Activated CD8-positive, alpha-beta T cell treated with anti-CD3 and anti-CD28 coated beads, Interleukin-2, amount 10 ng/mL, durations not matched to agents 7 days and 5 days (primary cell): ENCODE data around the gene ARHGAP22. TPM values are rescaled to one million over a fixed set of nuclear protein-coding genes. Genes with fewer than 3 reads are reported as not detected.

Experiments used
- ATAC-seq: fragments of 150-1000 bp; cut with Tn5 transposase; one replicate; pipeline ENCODE4 v1.10.0; 2021; ENCODE audit warnings: moderate library complexity
- CTCF ChIA-PET: fragments of 350-600 bp; sonication (Branson Sonifier 250); formaldehyde crosslinking; loops from one replicate; lab custom pipeline; 2021; ENCODE audit warnings: antibody characterized with exemption; lab: Charles Lee
- POLR2A ChIA-PET: fragments of 350-600 bp; sonication (Branson Sonifier 250); formaldehyde crosslinking; loops from one replicate; lab custom pipeline; 2021; ENCODE audit warnings: antibody characterized with exemption; lab: Charles Lee
- DNase-seq: peaks from one replicate; pipeline ENCODE4 v3.0.0-alpha.2; 2020
- H3K27ac Mint-ChIP-seq: one replicate; pipeline ENCODE4 v1.8.0; 2021; ENCODE audit warnings: mild to moderate bottlenecking, mixed read lengths
- H3K27me3 Mint-ChIP-seq: one replicate; pipeline ENCODE4 v1.8.0; 2021; ENCODE audit warnings: low read depth, mixed read lengths
- H3K36me3 Mint-ChIP-seq: one replicate; pipeline ENCODE4 v1.8.0; 2021; ENCODE audit warnings: low read depth, mixed read lengths
- H3K4me1 Mint-ChIP-seq: one replicate; pipeline ENCODE4 v1.8.0; 2021; ENCODE audit warnings: low read depth, mixed read lengths
- H3K4me3 Mint-ChIP-seq: one replicate; pipeline ENCODE4 v1.8.0; 2021; ENCODE audit warnings: mild to moderate bottlenecking, mixed read lengths
- H3K9me3 Mint-ChIP-seq: one replicate; pipeline ENCODE4 v1.8.0; 2022; ENCODE audit warnings: mixed read lengths; ENCODE audit not compliant: insufficient read depth
- total RNA-seq, 2 experiments: library from RNA; stranded (reverse); gene quantifications; one replicate each; pipeline ENCODE4 v1.2.3, GENCODE V29; 2021

ARHGAP22 gene
- total RNA-seq, 2 experiments from 2014 or later = not detected

DNA sequence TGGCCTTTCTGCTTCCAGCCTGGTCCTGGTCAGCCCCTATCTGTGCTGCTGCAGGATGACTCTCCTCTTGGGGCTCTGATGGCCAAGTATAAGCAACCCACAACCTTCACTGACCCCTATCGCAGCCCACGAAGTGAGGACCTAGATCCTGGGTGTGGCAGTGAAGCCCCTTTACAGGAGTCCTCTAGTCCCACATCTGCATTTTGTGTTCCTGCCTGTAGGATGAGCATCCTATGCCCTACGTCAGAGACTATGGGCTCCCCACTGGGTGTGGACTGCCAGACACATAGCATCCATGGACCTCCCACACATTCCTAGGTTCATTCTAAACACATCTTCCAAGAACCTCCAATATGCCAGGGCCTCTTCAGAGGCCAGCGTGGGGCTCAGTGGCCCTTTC is 29.0 kb downstream of the ARHGAP22 start:
- no peaks in the 10 kb centered on the region for H3K9me3 Mint-ChIP-seq
- ATAC-seq = no peak
- H3K4me3 Mint-ChIP-seq = no peak overlapping the region
- no peaks in the 10 kb centered on the region for H3K4me1 Mint-ChIP-seq
- no peaks in the 10 kb centered on the region for H3K36me3 Mint-ChIP-seq
- no peak overlapping the region for H3K27ac Mint-ChIP-seq
- ChIA-PET CTCF (no interaction called here), POLR2A (no interaction called here)
- peaks cover 27% of the 10 kb centered on the region for H3K27me3 Mint-ChIP-seq
- no peak for DNase-seq

DNA sequence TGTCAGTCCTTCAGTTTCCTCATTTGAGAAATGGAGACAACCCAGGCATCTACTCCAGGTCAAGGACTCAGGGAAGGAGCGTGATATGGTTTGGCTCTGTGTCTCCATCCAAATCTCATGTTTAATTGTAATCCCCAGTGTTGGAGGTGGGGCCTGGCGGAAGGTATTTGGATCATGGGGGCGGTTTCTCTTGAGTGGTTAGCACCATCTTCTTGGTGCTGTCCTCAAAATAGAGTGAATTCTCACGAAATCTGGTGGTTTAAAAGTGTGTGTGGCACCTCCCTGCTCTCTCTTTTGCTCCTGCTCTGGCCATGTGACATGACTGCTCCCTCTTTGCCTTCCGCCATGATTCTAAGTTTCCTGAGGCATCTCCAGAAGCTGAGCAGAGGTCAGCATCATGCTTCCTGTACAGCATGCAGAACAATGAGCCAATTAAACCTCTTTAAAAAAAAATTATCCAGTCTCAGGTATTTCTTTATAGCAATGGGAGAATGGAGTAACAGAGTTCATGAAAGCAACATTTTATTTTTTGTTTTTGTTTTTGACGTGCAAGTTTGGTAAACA is 30.0 kb downstream of the ARHGAP22 start:
- Mint-ChIP-seq H3K27ac (no peak overlapping the region), H3K36me3 (no peaks in the 10 kb centered on the region), H3K4me1 (no peaks in the 10 kb centered on the region), H3K9me3 (no peaks in the 10 kb centered on the region), H3K27me3 (peaks cover 25% of the 10 kb centered on the region), H3K4me3 (no peak overlapping the region)
- DNase-seq = no peak
- ChIA-PET POLR2A (no interaction called here), CTCF (interaction anchor here (2.3 kb wide), 1 partner anchor 82 kb away, joined by 10 read pairs; no protein-coding TSS in a partner anchor)
- ATAC-seq = no peak

DNA sequence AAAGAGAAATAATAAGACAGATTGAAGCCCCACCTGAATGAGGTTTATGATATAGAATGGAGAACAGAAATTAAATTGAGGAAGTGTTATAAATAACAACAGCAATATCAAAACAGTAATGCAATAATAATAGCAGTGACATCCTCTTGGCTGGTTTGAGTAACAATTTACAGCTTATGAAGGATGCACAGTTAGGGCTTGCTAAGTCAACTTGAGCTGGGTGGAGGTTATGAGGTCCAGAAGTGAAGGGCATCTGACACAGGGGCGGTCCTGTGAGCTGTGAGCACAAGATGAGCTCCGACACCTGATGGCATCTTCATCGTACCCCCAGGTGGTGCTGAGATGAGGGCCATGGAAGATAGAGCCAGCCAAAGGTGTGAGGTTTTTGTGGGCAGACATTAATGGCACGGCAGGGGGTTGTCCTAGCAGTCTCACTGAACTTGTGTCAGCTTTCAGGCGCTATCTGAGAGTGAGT is 30.5 kb downstream of the ARHGAP22 start:
- Mint-ChIP-seq H3K4me1 (no peaks in the 10 kb centered on the region), H3K27ac (no peak overlapping the region), H3K36me3 (no peaks in the 10 kb centered on the region), H3K4me3 (no peak overlapping the region), H3K27me3 (peaks cover 20% of the 10 kb centered on the region), H3K9me3 (no peaks in the 10 kb centered on the region)
- ATAC-seq (no peak), DNase-seq (no peak)
- CTCF ChIA-PET = interaction anchor here (1.5 to 2.3 kb wide), 2 partner anchors 24 to 82 kb away, joined by 3 to 10 read pairs; no protein-coding TSS in a partner anchor
- POLR2A ChIA-PET = no interaction called here

DNA sequence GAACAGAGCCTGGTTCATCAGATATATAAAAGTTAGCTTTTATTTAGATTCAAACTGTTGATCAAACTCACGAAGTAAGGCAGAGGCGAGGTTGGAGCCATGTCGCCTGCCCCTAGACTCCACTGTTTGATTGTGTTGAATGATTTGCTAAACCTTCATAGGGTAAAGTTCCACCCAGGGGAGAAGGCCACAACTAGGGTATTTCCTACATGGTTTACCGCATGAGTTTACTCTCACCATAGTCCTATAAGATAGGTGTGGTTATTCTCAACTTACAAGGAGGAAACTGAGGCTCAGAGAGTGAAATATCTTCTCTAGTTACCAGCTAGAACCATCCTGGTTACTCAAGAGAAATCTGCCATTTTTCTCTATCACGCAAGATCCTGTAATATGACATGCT is 31.8 kb downstream of the ARHGAP22 start:
- ChIA-PET POLR2A (no interaction called here), CTCF (interaction anchor here (1.5 to 2.3 kb wide), 2 partner anchors 22 to 83 kb away, joined by 3 to 10 read pairs; no protein-coding TSS in a partner anchor)
- no peak for ATAC-seq
- H3K27ac Mint-ChIP-seq = no peak overlapping the region
- peaks cover 11% of the 10 kb centered on the region for H3K27me3 Mint-ChIP-seq
- no peak for DNase-seq
- H3K9me3 Mint-ChIP-seq = no peaks in the 10 kb centered on the region
- no peaks in the 10 kb centered on the region for H3K4me1 Mint-ChIP-seq
- no peak overlapping the region for H3K4me3 Mint-ChIP-seq
- H3K36me3 Mint-ChIP-seq = no peaks in the 10 kb centered on the region

DNA sequence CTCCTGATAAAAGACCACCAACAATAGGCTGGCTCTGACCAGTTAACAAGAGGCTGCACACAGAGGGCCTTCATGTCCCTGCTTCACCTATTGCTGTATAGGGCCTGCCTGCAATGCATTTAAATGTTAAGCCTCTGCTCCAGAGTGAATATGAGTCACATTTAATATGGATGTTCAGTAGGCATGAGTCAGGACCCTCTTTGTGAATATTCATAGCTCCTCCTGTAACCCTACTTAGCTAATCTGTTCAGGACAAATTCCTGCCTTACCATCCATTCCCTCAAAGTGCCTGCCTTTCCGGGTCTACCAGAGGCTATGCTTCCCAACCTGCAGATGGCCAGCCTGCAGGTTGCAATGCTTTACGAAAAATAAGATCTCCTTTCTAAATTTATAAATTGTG is 32.5 kb downstream of the ARHGAP22 start:
- Mint-ChIP-seq H3K36me3 (no peaks in the 10 kb centered on the region), H3K27ac (no peak overlapping the region), H3K27me3 (peaks cover 9% of the 10 kb centered on the region), H3K4me3 (no peak overlapping the region), H3K4me1 (no peaks in the 10 kb centered on the region), H3K9me3 (no peaks in the 10 kb centered on the region)
- no peak for ATAC-seq
- ChIA-PET CTCF (no interaction called here), POLR2A (no interaction called here)
- DNase-seq = no peak

DNA sequence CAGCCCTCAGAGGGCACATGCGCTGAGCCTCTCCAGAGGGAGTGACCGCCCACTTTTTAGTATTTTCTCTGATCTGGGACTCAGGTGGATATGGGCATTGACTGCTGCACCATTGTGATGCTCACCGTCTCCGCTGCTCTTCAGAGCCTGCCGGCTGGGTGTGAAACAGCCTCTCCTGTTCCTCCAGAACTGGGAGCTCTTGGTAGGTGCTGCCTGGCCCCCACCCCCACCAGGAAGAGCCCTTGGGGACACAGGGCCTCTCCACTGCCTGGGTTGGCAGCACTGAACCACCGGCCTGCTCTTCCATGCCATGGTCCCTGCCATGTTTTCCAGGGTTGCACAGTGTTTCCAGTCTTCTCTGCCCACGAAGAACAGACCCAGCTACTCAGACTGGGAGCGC is 36.3 kb downstream of the ARHGAP22 start:
- CTCF ChIA-PET = no interaction called here
- Mint-ChIP-seq H3K9me3 (no peaks in the 10 kb centered on the region), H3K36me3 (no peaks in the 10 kb centered on the region), H3K4me3 (no peak overlapping the region), H3K27me3 (peaks cover 4% of the 10 kb centered on the region), H3K27ac (no peak overlapping the region), H3K4me1 (no peaks in the 10 kb centered on the region)
- POLR2A ChIA-PET = no interaction called here
- ATAC-seq (no peak), DNase-seq (no peak)

DNA sequence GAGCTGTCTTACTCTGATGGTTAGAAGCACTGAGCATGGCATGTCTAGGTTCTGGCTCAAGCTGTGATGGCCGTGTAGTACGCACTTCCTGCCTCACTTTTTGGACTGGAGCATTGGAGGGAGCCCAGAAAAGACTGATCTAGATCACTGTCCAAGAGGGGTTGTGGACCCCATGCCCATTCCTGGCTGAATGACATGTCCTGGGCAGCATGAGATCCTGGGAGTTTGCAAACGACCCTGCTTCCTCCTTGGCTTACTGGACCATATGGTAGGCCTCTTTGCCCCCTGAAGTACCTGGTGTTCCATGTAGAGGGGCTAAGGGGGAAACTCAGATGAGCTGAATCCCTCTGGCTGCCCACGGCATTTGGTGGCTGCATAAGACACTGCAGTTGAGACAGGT is 36.7 kb downstream of the ARHGAP22 start:
- Mint-ChIP-seq H3K4me3 (no peak overlapping the region), H3K9me3 (no peaks in the 10 kb centered on the region), H3K27me3 (peaks cover 4% of the 10 kb centered on the region), H3K36me3 (no peaks in the 10 kb centered on the region), H3K27ac (no peak overlapping the region), H3K4me1 (no peaks in the 10 kb centered on the region)
- ChIA-PET CTCF (no interaction called here), POLR2A (no interaction called here)
- DNase-seq = no peak
- no peak for ATAC-seq

DNA sequence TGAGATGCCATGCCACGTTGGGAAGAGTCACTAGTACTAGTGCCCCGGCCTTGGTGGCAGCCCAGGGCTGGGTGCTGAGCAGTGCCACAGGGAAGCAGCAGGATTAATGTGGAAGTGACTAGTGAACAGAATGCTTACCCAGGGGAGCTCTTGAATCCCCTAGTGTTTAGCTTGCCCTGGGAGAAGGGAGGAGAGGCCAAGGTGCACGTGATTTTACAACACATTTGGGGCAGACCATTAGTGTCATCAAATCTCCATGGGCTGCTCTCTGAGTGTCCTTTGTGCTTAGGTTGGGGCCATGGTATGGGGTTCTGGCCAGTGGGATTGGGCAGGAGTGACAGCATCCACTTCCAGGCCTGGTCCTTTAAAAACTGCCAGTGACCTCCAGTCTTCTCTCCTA is 37.5 kb downstream of the ARHGAP22 start:
- H3K27me3 Mint-ChIP-seq = peaks cover 6% of the 10 kb centered on the region
- ChIA-PET POLR2A (no interaction called here), CTCF (no interaction called here)
- H3K4me3 Mint-ChIP-seq = no peak overlapping the region
- H3K4me1 Mint-ChIP-seq = no peaks in the 10 kb centered on the region
- ATAC-seq (no peak), DNase-seq (no peak)
- H3K27ac Mint-ChIP-seq = no peak overlapping the region
- H3K9me3 Mint-ChIP-seq = no peaks in the 10 kb centered on the region
- no peaks in the 10 kb centered on the region for H3K36me3 Mint-ChIP-seq

DNA sequence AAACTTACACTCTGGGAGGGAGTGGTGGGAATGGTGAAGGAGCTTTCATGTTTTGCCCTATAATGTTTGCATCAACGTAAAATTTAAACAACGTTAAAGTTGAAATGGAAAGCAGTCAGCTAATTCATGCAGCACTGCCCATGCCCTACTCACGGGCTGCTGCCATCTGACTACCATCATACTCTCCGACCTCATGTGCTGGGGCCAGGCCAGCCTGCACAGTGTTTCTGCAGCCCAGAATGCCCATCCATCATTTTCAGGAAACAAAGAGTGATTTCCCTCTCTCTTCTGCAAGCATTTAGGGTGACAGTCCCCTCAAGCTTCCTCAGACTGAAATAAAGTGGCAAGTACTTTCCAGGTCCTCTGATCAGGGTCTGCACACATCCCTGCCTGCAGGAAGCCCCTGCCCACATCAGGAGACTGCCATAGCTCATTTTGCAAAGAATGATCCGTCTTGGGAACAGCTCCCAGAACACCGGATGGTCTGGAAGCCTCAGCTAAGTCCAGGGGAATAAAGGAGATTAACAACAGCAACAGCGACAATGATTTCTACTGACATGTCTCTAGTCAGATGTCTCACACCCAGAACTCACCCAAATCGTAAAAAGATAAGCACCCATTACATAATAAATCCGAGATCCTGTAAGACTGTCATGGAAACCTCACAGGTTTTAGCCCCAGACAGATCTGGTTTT is 40.3 kb downstream of the ARHGAP22 start:
- POLR2A ChIA-PET = no interaction called here
- H3K36me3 Mint-ChIP-seq = no peaks in the 10 kb centered on the region
- no peak overlapping the region for H3K27ac Mint-ChIP-seq
- H3K27me3 Mint-ChIP-seq = peaks cover 5% of the 10 kb centered on the region
- DNase-seq (no peak), ATAC-seq (no peak)
- no peaks in the 10 kb centered on the region for H3K9me3 Mint-ChIP-seq
- CTCF ChIA-PET = no interaction called here
- no peaks in the 10 kb centered on the region for H3K4me1 Mint-ChIP-seq
- no peak overlapping the region for H3K4me3 Mint-ChIP-seq

DNA sequence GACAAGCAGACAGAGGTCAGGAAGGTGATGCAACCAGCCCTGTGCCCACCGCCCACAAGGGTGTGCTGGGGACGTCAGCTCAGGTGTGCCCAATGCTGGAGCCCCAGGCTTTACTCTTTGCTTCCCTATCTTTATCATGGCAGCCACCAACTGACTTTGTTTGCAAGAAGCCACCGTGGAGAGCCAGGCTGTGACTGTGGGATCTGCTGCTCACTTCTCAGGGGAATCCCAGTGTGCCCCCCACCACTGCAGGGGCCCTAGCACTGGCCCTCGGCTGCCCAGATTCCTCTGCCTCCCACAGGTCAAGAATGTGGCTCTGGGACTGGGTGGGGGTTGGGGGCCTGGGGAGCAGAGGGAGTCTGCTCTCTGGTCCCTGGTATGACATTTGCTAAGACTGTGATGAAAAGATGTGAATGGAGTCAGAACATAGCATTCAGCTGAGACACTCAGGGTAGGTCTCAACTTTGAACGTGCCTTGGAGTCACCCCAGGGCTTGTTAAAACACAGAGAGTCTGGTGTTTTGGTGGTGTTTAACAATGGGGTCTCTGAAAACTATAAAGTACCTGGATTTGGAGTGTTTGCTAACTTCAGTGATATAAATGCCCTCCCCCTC is 47.3 kb downstream of the ARHGAP22 start:
- DNase-seq (no peak), ATAC-seq (no peak)
- H3K4me3 Mint-ChIP-seq = no peak overlapping the region
- H3K27ac Mint-ChIP-seq = no peak overlapping the region
- ChIA-PET CTCF (interaction anchor here (1.4 to 2.0 kb wide), 2 partner anchors 99 to 100 kb away, joined by 3 to 10 read pairs; no protein-coding TSS in a partner anchor), POLR2A (no interaction called here)
- no peaks in the 10 kb centered on the region for H3K36me3 Mint-ChIP-seq
- H3K9me3 Mint-ChIP-seq = no peaks in the 10 kb centered on the region
- H3K27me3 Mint-ChIP-seq = peaks cover 10% of the 10 kb centered on the region
- H3K4me1 Mint-ChIP-seq = no peaks in the 10 kb centered on the region

DNA sequence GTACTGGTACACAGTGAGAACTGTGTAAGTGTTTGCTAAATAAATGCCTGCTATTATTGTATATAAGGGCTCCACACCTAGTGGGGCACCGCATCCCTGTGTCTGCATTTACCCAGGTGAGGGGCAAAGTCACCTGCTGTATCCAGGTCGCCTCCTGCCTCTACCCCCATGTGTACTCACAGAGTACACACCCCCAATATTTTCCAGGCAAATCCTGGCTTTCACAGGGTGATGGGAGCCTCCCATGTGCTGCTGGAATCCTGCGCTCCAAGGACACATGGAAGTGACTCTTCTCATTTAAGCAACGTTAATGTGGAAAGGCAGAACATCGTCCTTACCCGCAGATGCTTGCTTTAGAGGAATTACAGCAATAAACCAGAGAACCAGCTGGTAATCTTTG is 48.2 kb downstream of the ARHGAP22 start:
- CTCF ChIA-PET = no interaction called here
- Mint-ChIP-seq H3K36me3 (no peaks in the 10 kb centered on the region), H3K27ac (no peak overlapping the region), H3K4me3 (no peak overlapping the region), H3K9me3 (no peaks in the 10 kb centered on the region), H3K4me1 (no peaks in the 10 kb centered on the region), H3K27me3 (peaks cover 7% of the 10 kb centered on the region)
- DNase-seq = no peak
- ATAC-seq = no peak
- POLR2A ChIA-PET = no interaction called here

DNA sequence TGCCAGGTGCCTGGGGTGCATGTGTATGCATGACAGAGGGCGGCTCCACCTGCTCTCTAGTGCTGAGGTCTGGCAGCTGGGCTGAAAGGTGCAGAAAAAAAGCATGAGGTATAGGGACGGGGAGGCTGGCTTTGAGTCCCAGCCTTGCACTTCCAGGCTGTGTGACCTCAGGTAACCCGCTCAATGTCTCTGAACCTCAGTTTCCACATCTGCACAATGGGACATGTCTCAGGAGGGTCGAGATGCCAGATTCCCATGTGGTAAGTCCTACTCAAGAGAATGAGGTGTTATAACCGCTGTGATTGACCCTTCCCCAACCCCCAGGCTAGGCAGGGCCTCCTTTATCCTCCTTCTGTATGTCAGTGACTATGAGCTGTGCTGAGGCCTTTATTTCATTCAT is 48.8 kb downstream of the ARHGAP22 start:
- DNase-seq (no peak), ATAC-seq (no peak)
- peaks cover 7% of the 10 kb centered on the region for H3K27me3 Mint-ChIP-seq
- H3K9me3 Mint-ChIP-seq = no peaks in the 10 kb centered on the region
- no peak overlapping the region for H3K27ac Mint-ChIP-seq
- no peaks in the 10 kb centered on the region for H3K36me3 Mint-ChIP-seq
- ChIA-PET POLR2A (no interaction called here), CTCF (no interaction called here)
- H3K4me1 Mint-ChIP-seq = no peaks in the 10 kb centered on the region
- H3K4me3 Mint-ChIP-seq = no peak overlapping the region
